ENCODE data around the gene STMN1.
A peak's percentile ranks its signal among the peaks of the same experiment; 100 is the strongest.

The STMN1 gene

DNA sequence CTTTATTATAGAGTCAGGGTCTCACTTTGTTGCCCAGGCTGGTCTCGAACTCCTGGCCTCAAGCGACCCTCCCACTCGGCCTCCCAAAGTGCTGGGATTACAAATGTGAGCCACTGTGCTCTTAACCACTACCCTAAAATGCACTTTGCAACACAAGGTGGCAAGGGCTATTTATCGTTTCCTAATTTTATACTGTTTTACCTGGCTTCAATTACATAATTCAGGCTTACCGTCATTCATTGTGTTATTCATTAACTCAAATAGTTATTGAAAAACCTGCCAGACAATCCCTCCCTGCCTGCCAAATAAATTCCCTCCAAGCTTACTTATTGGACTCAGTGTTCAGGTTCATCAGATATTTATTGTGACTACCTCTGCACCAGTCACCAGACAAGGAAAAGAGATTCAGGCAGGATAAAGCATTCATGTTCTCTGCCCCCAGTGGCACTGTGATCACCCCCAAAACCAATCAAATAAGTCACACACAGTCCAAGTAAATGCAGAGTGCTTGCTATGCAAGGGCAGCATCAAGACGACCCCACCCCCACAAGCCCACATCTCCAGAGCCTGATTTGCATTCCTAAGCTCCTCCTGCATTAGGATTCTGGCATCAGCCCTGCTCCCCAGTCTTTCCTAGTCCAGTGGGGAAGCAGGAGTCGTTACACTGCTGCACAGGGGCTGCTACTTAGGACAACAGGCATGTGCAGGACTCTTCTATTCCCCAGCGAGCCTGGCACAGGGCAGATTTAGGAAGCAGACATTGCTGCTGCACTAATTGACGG, 38.8 kb downstream of the STMN1 start:
- Histone ChIP-seq H2BK120ac (ENCODE audit: low read depth, low read length) (no peak overlapping the region), H3K27ac (ENCODE audit: low read length, poor library complexity, severe bottlenecking) (peak overlapping the region; percentile 38), H3K4me3 (ENCODE audit: insufficient read depth in 1 of 2, low read depth in 1 of 2, low read length in 2 of 2) (no peak overlapping the region), H3K4me1 (ENCODE audit: control insufficient read depth, insufficient read depth, low read depth, low read length) (peaks cover 32% of the 10 kb centered on the region), H2BK15ac (ENCODE audit: low read depth, poor library complexity, severe bottlenecking) (no peak overlapping the region), H4K91ac (ENCODE audit: low read length) (no peak overlapping the region), H3K36me3 (ENCODE audit: control insufficient read depth in 1 of 2, insufficient read depth in 2 of 2, low read depth in 1 of 2, low read length in 2 of 2) (peaks cover 34 to 40% of the 10 kb centered on the region in 2 experiments), H3K4ac (ENCODE audit: low read depth in 1 of 2, low read length in 2 of 2) (no peak overlapping the region), H2BK12ac (ENCODE audit: low read length in 2 of 2) (no peak overlapping the region), H3K4me2 (ENCODE audit: low read length, poor library complexity, severe bottlenecking) (no peak overlapping the region), H3K14ac (ENCODE audit: low read length in 2 of 2) (no peak overlapping the region), H3K9ac (ENCODE audit: low read length) (no peak overlapping the region), H2AFZ (ENCODE audit: low read depth, low read length) (no peak overlapping the region), H3K23ac (ENCODE audit: low read length in 2 of 2) (no peak overlapping the region), H3K79me1 (replicated peaks; ENCODE audit: low read length, poor library complexity, severe bottlenecking) (peaks cover 7% of the 10 kb centered on the region), H2AK5ac (ENCODE audit: low read length, severe bottlenecking) (peak overlapping the region; percentile 60), H4K8ac (ENCODE audit: low read length) (no peak overlapping the region), H2BK5ac (ENCODE audit: low read depth, low read length, poor library complexity, severe bottlenecking) (peak overlapping the region; percentile 1), H3K9me3 (ENCODE audit: control insufficient read depth, low read length) (no peaks in the 10 kb centered on the region), H3K27me3 (ENCODE audit: control insufficient read depth in 1 of 2, insufficient read depth in 1 of 2, low read length in 2 of 2) (no peaks in the 10 kb centered on the region), H3K18ac (ENCODE audit: low read depth in 1 of 2, low read length in 2 of 2) (no peak overlapping the region)
- no peak for DNase-seq
- WGBS, result 79% methylated on average over 9 of the region's 9 CpGs

DNA sequence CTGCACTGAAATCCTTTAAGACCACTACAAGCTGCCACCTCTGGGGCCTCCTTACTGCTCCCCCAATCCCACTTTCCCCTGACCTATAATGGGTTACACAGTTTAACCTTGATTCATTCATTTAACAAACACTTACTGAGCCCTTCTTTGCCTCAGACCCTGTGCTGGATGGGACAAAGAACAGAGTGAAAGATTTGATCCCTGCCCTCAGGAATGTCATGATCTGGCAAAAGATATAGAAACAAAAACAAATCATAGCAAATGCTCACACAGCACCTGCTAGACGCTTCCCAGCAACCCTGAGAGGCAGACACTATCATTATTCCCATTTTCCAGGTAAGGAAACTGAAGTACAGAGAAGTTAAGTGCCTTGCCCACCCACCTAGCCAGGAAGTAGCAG, 39.9 kb downstream of the STMN1 start:
- Histone ChIP-seq H3K4ac (ENCODE audit: low read depth in 1 of 2, low read length in 2 of 2) (no peak overlapping the region), H2AFZ (ENCODE audit: low read depth, low read length) (no peak overlapping the region), H4K8ac (ENCODE audit: low read length) (no peak overlapping the region), H2BK5ac (ENCODE audit: low read depth, low read length, poor library complexity, severe bottlenecking) (no peak overlapping the region), H3K9me3 (ENCODE audit: control insufficient read depth, low read length) (no peaks in the 10 kb centered on the region), H3K79me1 (replicated peaks; ENCODE audit: low read length, poor library complexity, severe bottlenecking) (peaks cover 10% of the 10 kb centered on the region), H3K9ac (ENCODE audit: low read length) (no peak overlapping the region), H3K14ac (ENCODE audit: low read length in 2 of 2) (no peak overlapping the region), H3K27ac (ENCODE audit: low read length, poor library complexity, severe bottlenecking) (no peak overlapping the region), H4K91ac (ENCODE audit: low read length) (no peak overlapping the region), H3K18ac (ENCODE audit: low read depth in 1 of 2, low read length in 2 of 2) (no peak overlapping the region), H2BK12ac (ENCODE audit: low read length in 2 of 2) (no peak overlapping the region), H3K4me3 (ENCODE audit: insufficient read depth in 1 of 2, low read depth in 1 of 2, low read length in 2 of 2) (no peak overlapping the region), H3K4me1 (ENCODE audit: control insufficient read depth, insufficient read depth, low read depth, low read length) (peaks cover 26% of the 10 kb centered on the region), H3K36me3 (ENCODE audit: control insufficient read depth in 1 of 2, insufficient read depth in 2 of 2, low read depth in 1 of 2, low read length in 2 of 2) (peaks cover 39 to 44% of the 10 kb centered on the region in 2 experiments), H2AK5ac (ENCODE audit: low read length, severe bottlenecking) (peak overlapping the region; percentile 75), H2BK15ac (ENCODE audit: low read depth, poor library complexity, severe bottlenecking) (no peak overlapping the region), H3K4me2 (ENCODE audit: low read length, poor library complexity, severe bottlenecking) (no peak overlapping the region), H3K23ac (ENCODE audit: low read length in 2 of 2) (no peak overlapping the region), H2BK120ac (ENCODE audit: low read depth, low read length) (no peak overlapping the region), H3K27me3 (ENCODE audit: control insufficient read depth in 1 of 2, insufficient read depth in 1 of 2, low read length in 2 of 2) (no peaks in the 10 kb centered on the region)
- DNase-seq, result no peak
- 90% methylated on average over 1 of the region's 1 CpG for WGBS

DNA sequence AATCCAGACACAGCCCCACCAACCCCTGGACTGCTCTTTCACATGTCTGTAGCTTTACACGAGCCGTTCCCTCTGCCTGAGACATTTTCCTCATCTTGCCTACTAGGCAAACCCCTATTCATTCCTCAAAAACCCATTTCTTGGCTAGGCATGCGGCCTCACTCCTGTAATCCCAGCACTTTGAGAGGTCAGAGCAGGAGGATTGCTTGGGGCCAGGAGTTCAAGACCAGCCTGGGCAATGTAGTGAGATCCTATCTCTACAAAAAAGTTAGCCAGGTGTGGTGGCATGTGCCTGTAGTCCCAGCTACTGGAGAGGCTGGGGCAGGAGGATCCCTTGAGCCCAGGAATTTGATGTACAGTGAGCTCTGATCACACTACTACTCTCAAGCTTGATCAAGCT, 41.8 kb downstream of the STMN1 start:
- Histone ChIP-seq H4K8ac (ENCODE audit: low read length) (no peak overlapping the region), H3K79me1 (replicated peaks; ENCODE audit: low read length, poor library complexity, severe bottlenecking) (peaks cover 4% of the 10 kb centered on the region), H3K4me3 (ENCODE audit: insufficient read depth in 1 of 2, low read depth in 1 of 2, low read length in 2 of 2) (no peak overlapping the region), H2BK15ac (ENCODE audit: low read depth, poor library complexity, severe bottlenecking) (no peak overlapping the region), H3K23ac (ENCODE audit: low read length in 2 of 2) (no peak overlapping the region), H3K4me1 (ENCODE audit: control insufficient read depth, insufficient read depth, low read depth, low read length) (peaks cover 21% of the 10 kb centered on the region), H2AK5ac (ENCODE audit: low read length, severe bottlenecking) (no peak overlapping the region), H2BK12ac (ENCODE audit: low read length in 2 of 2) (no peak overlapping the region), H3K27ac (ENCODE audit: low read length, poor library complexity, severe bottlenecking) (no peak overlapping the region), H2AFZ (ENCODE audit: low read depth, low read length) (no peak overlapping the region), H3K27me3 (ENCODE audit: control insufficient read depth in 1 of 2, insufficient read depth in 1 of 2, low read length in 2 of 2) (no peaks in the 10 kb centered on the region), H3K14ac (ENCODE audit: low read length in 2 of 2) (no peak overlapping the region), H3K4me2 (ENCODE audit: low read length, poor library complexity, severe bottlenecking) (no peak overlapping the region), H3K36me3 (ENCODE audit: control insufficient read depth in 1 of 2, insufficient read depth in 2 of 2, low read depth in 1 of 2, low read length in 2 of 2) (peaks cover 28 to 32% of the 10 kb centered on the region in 2 experiments), H3K4ac (ENCODE audit: low read depth in 1 of 2, low read length in 2 of 2) (no peak overlapping the region), H3K18ac (ENCODE audit: low read depth in 1 of 2, low read length in 2 of 2) (no peak overlapping the region), H3K9ac (ENCODE audit: low read length) (no peak overlapping the region), H2BK120ac (ENCODE audit: low read depth, low read length) (no peak overlapping the region), H3K9me3 (ENCODE audit: control insufficient read depth, low read length) (no peaks in the 10 kb centered on the region), H4K91ac (ENCODE audit: low read length) (no peak overlapping the region), H2BK5ac (ENCODE audit: low read depth, low read length, poor library complexity, severe bottlenecking) (no peak overlapping the region)
- 100% methylated on average over 3 of the region's 3 CpGs for WGBS
- DNase-seq, result no peak

DNA sequence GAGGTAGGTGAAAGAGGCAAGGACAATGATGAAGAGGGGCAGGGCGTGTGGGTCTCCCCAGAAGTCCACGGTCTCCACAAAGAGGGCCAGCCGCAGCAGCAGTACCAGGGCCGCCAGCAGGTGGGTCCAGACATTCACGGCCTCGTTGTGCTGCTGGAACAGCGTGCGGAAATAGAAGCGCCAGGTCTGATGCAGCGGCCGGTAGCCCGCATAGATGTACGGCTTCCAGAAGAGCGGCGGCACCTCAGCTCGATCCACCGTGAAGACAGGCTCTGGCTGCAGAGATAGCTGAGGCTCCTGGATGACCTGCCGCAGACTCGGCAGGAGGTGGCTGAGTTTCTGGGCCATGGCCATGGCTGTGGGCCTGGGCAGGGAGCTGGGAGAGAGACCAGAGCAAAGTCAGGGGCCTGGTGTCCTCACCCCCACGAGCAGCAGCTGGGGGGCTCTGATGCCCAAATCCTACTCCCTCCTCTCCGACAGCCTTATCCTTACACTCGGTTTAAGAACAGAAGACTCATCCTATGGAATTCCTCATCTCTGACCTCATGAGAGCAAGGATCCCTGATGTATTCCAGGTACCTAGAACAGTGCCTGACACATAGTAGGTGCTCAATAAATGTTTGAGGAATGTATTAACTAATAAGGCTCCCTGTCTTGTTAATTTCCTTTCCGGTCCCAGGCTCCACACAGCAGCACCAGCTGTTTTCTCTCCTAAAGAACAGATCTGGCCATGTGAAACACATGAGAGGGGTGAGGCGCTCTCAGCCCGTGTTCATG, 42.5 kb downstream of the STMN1 start:
- no peaks in the 10 kb centered on the region for H3K9me3 ChIP-seq (ENCODE audit: control insufficient read depth, low read length)

More for the DNA sequence above, 42.5 kb downstream of the STMN1 start:
- no peak for DNase-seq
- peaks cover 7% of the 10 kb centered on the region for H3K79me1 ChIP-seq (replicated peaks; ENCODE audit: low read length, poor library complexity, severe bottlenecking)
- H2BK12ac ChIP-seq (ENCODE audit: low read length in 2 of 2), result no peak overlapping the region
- 99% methylated on average over 22 of the region's 25 CpGs for WGBS
- H2BK120ac ChIP-seq (ENCODE audit: low read depth, low read length), result no peak overlapping the region
- no peak overlapping the region for H3K4me2 ChIP-seq (ENCODE audit: low read length, poor library complexity, severe bottlenecking)
- H3K4ac ChIP-seq (ENCODE audit: low read depth in 1 of 2, low read length in 2 of 2), result no peak overlapping the region
- H3K36me3 ChIP-seq (ENCODE audit: control insufficient read depth in 1 of 2, insufficient read depth in 2 of 2, low read depth in 1 of 2, low read length in 2 of 2), result peaks cover 28% of the 10 kb centered on the region in 2 experiments
- H3K18ac ChIP-seq (ENCODE audit: low read depth in 1 of 2, low read length in 2 of 2), result no peak overlapping the region
- no peak overlapping the region for H3K23ac ChIP-seq (ENCODE audit: low read length in 2 of 2)
- no peak overlapping the region for H3K14ac ChIP-seq (ENCODE audit: low read length in 2 of 2)
- no peak overlapping the region for H4K8ac ChIP-seq (ENCODE audit: low read length)
- no peak overlapping the region for H2BK5ac ChIP-seq (ENCODE audit: low read depth, low read length, poor library complexity, severe bottlenecking)
- H3K27ac ChIP-seq (ENCODE audit: low read length, poor library complexity, severe bottlenecking), result no peak overlapping the region
- H3K4me3 ChIP-seq (ENCODE audit: insufficient read depth in 1 of 2, low read depth in 1 of 2, low read length in 2 of 2), result no peak overlapping the region
- peaks cover 26% of the 10 kb centered on the region for H3K4me1 ChIP-seq (ENCODE audit: control insufficient read depth, insufficient read depth, low read depth, low read length)
- H4K91ac ChIP-seq (ENCODE audit: low read length), result no peak overlapping the region
- H2AFZ ChIP-seq (ENCODE audit: low read depth, low read length), result no peak overlapping the region
- H2AK5ac ChIP-seq (ENCODE audit: low read length, severe bottlenecking), result no peak overlapping the region
- H2BK15ac ChIP-seq (ENCODE audit: low read depth, poor library complexity, severe bottlenecking), result no peak overlapping the region
- H3K27me3 ChIP-seq (ENCODE audit: control insufficient read depth in 1 of 2, insufficient read depth in 1 of 2, low read length in 2 of 2), result no peaks in the 10 kb centered on the region
- no peak overlapping the region for H3K9ac ChIP-seq (ENCODE audit: low read length)

All from mesenchymal stem cell (in vitro differentiated cells and primary cell).